Calu3 (cell line): ENCODE measurements around the gene KLK3. TPM values are rescaled to one million over a fixed set of nuclear protein-coding genes. Genes with fewer than 3 reads are reported as not detected.

Experiments used
- BruUV-seq: library from RNA; stranded (reverse); fragments of 400-500 nt; replicated peaks from 2 replicates; lab custom pipeline; 2021; lab: Mats Ljungman, UMichigan
- CTCF ChIA-PET: fragments of 300-600 bp; sonication (Branson Sonifier 250); formaldehyde crosslinking; loops from one replicate; lab custom pipeline; 2022; ENCODE audit warnings: antibody characterized with exemption; lab: Charles Lee
- DNase-seq: peaks from one replicate; pipeline ENCODE4 v3.0.0; 2022
- H3K27ac Mint-ChIP-seq: one replicate; pipeline ENCODE4 v1.8.0; 2022; ENCODE audit warnings: mixed read lengths; ENCODE audit not compliant: unreplicated experiment
- H3K27me3 Mint-ChIP-seq: one replicate; pipeline ENCODE4 v1.8.0; 2022; ENCODE audit warnings: mixed read lengths; ENCODE audit not compliant: unreplicated experiment
- H3K36me3 Mint-ChIP-seq: one replicate; pipeline ENCODE4 v1.8.0; 2022; ENCODE audit warnings: mild to moderate bottlenecking, moderate library complexity, mixed read lengths; ENCODE audit not compliant: insufficient read depth, unreplicated experiment
- H3K4me1 Mint-ChIP-seq: one replicate; pipeline ENCODE4 v1.8.0; 2022; ENCODE audit warnings: mild to moderate bottlenecking, low read depth, mixed read lengths; ENCODE audit not compliant: unreplicated experiment
- H3K4me3 Mint-ChIP-seq: one replicate; pipeline ENCODE4 v1.8.0; 2022; ENCODE audit warnings: mild to moderate bottlenecking, low read depth, moderate library complexity, mixed read lengths; ENCODE audit not compliant: unreplicated experiment
- H3K9me3 Mint-ChIP-seq: one replicate; pipeline ENCODE4 v1.8.0; 2022; ENCODE audit warnings: low read depth, mixed read lengths; ENCODE audit not compliant: unreplicated experiment
- intact Hi-C: fragments of 100-400 bp; cut with micrococcal nuclease; formaldehyde crosslinking; loops from one replicate; pipeline ENCODE4 v1.10.0; 2022; ENCODE audit not compliant: unreplicated experiment
- total RNA-seq: library from RNA; stranded (reverse); gene quantifications from 2 replicates; pipeline ENCODE4 v1.2.3, GENCODE V29; 2022
- TF ChIP-seq, protein P1 (sequence below): fragments of 200-600 bp; IDR thresholded peaks from one replicate; pipeline ENCODE4 v1.8.0; 2022; ENCODE audit warnings: antibody characterized with exemption; ENCODE audit not compliant: unreplicated experiment

The KLK3 gene
- total RNA-seq, 1 experiment from 2014 or later: not detected

DNA sequence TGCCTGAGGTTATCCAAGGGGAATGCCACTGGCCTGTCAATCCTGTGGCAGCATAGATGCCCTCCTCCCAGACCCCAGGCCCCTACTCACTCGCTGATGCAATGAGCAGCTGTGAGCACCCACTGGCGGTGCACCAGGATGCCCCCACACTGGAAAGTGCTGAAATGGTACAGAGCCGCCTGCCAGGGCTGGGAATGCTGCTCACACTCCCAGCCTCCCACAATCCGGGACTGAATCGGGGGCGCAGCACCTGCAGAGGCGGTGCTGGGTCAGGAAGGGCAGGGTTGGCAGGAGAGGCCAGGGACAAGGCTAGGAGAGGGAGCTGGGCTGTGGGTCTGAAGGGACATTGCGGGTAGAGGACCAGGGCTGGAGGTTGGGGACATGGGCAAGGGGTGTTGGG, 33.1 kb upstream of the KLK3 start:
- intact Hi-C loops: no loop called here
- peaks cover 19% of the 10 kb centered on the region for H3K4me1 Mint-ChIP-seq
- no peak overlapping the region for H3K4me3 Mint-ChIP-seq
- DNase-seq: no peak
- H3K9me3 Mint-ChIP-seq: no peaks in the 10 kb centered on the region
- CTCF ChIA-PET: interaction anchor here (0.6 kb wide), 1 partner anchor 83 kb away, joined by 5 read pairs; no protein-coding TSS in a partner anchor
- no TSS peak for BruUV-seq
- H3K36me3 Mint-ChIP-seq: no peaks in the 10 kb centered on the region
- H3K27me3 Mint-ChIP-seq: peaks cover 85% of the 10 kb centered on the region
- no peak overlapping the region for H3K27ac Mint-ChIP-seq
- TF ChIP-seq, protein P1, sequence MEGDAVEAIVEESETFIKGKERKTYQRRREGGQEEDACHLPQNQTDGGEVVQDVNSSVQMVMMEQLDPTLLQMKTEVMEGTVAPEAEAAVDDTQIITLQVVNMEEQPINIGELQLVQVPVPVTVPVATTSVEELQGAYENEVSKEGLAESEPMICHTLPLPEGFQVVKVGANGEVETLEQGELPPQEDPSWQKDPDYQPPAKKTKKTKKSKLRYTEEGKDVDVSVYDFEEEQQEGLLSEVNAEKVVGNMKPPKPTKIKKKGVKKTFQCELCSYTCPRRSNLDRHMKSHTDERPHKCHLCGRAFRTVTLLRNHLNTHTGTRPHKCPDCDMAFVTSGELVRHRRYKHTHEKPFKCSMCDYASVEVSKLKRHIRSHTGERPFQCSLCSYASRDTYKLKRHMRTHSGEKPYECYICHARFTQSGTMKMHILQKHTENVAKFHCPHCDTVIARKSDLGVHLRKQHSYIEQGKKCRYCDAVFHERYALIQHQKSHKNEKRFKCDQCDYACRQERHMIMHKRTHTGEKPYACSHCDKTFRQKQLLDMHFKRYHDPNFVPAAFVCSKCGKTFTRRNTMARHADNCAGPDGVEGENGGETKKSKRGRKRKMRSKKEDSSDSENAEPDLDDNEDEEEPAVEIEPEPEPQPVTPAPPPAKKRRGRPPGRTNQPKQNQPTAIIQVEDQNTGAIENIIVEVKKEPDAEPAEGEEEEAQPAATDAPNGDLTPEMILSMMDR: no peak

DNA sequence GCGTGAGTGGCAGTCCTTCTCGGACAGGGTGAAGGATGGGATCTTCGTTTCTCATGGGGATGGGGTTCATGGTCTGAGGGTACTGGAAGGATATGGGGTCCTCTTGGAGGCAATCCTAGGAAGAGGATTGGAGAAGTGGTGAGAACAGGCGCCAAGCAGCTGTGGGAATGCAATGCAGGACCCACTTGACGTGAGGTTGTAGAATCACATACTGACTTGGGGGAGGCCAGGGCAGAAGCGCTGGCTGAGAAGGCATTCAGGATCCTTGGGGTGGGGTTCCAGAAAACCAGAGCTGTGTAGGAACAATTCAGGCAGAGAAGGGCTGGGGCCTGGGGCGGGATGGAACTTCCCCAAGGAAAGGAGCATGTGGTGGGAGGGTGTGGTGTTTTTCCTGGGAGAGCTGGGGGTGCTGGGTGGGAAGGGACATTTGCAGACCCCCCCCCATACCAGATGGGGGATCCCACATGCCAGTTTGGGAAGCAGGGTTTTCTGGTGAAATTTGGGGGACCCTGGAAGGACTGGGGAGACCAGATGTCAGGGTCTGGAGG, 32.0 kb upstream of the KLK3 start:
- Mint-ChIP-seq H3K27ac (no peak overlapping the region), H3K9me3 (no peaks in the 10 kb centered on the region), H3K4me3 (no peak overlapping the region), H3K27me3 (peaks cover 85% of the 10 kb centered on the region), H3K36me3 (no peaks in the 10 kb centered on the region), H3K4me1 (peaks cover 19% of the 10 kb centered on the region)
- no peak for DNase-seq
- intact Hi-C loops: no loop called here
- no TSS peak for BruUV-seq
- TF ChIP-seq, protein P1: no peak
- CTCF ChIA-PET: no interaction called here

DNA sequence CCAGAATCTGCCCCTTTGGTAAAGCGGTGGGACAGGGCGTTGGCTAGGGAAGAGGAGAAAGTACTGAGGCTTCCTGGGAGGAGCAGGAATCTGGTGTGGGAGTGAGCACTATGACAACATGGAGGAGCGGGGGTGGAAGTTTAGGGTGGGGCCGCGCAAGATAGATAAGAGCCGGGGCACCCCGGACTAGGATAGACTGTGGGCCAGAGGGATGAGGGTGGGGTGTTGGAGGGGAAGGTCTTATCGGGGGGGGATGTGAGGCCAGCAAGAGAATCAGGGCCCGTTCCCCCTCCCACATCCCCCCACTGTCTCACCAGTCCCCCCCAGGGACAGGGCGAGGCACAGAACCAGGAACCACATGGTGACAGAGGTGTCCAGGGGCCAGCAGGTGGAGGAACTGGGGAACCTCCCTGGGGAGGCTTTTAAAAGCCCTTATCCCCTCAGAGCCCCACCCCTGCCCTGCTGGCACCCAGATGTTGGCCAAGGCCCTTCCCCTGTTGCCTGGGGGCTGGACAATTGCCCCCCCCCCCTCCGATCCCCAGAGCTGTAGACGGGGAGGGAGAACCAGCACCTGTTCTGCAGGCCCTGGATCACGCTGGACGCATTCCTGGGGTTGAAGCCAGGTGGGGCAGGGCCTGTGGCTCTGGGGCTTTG, 31.2 kb upstream of the KLK3 start, which contains the start of gene KLK1:
KLK1 (minus strand) TSS at position 399 of the 654 bp plus-strand sequence; CDS start at position 360, 39 bp downstream.
- CTCF ChIA-PET: no interaction called here
- TF ChIP-seq, protein P1: no peak
- Mint-ChIP-seq H3K4me3 (no peak within 1 kb of the TSS), H3K9me3 (no peaks in the 10 kb centered on the region), H3K27ac (no peak within 1 kb of the TSS), H3K27me3 (peaks cover 84% of the 10 kb centered on the region), H3K36me3 (no peaks in the 10 kb centered on the region), H3K4me1 (peaks cover 19% of the 10 kb centered on the region)
- intact Hi-C loops: no loop called here
- no TSS peak for BruUV-seq
- no peak for DNase-seq

DNA sequence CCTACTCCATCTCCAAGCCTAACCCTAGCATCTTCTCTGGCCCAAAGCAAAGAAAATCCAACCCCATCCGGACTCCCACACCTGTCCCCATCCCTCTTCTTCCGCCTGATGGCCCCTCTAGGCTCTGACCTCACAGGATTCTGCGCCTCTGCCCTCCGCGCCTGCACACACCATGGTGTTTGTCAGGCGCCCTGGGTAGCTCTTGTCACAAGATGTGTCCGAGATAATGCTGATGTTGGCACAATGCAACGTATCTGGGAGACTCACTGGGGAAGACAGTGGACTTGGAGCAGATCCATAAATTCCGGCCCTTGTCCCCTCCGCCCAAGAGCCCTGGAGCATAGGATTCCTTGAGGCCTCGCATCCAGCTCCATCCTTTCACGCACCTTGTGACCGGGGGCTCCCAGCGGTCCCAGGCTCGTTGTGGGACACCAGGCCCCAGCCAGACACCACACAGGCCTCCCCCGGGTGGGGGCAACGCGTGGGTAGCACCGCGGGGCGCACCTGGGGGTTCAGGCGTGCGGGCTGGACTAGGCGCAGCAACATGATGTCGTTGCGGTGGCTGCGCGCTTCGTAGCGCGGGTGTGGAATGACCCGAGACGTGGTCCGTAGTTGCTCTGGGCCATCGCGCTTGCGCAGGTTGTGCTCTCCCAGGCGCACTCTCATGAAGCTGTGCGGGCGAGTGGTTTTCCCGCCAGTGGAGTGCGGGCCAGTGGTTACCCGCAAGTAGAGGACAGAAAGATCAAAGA, 28.0 kb upstream of the KLK3 start:
- BruUV-seq: no TSS peak
- intact Hi-C loops: no loop called here
- H3K27me3 Mint-ChIP-seq: peaks cover 74% of the 10 kb centered on the region
- TF ChIP-seq, protein P1: no peak
- H3K4me3 Mint-ChIP-seq: no peak overlapping the region
- no peak for DNase-seq
- no peaks in the 10 kb centered on the region for H3K36me3 Mint-ChIP-seq
- H3K9me3 Mint-ChIP-seq: no peaks in the 10 kb centered on the region
- CTCF ChIA-PET: no interaction called here
- no peak overlapping the region for H3K27ac Mint-ChIP-seq
- H3K4me1 Mint-ChIP-seq: no peaks in the 10 kb centered on the region
